Neural progenitor cell (in vitro differentiated cells): ENCODE data around the gene TMBIM6. TPM values are rescaled to one million over a fixed set of nuclear protein-coding genes. Genes with fewer than 3 reads are reported as not detected.

Experiments
- DNase-seq: peaks from one replicate; pipeline ENCODE4 v3.0.0-alpha.2; 2016; ENCODE audit warnings: low spot score
- H2AFZ ChIP-seq: fragments of 200-600 bp; sonication (generic); replicated peaks from 2 replicates; pipeline ENCODE4 v1.6.1; 2016; ENCODE audit warnings: antibody characterized with exemption
- H3F3A ChIP-seq: fragments of 200-600 bp; sonication (generic); 2 replicates; pipeline ENCODE4 v1.6.1; 2016; ENCODE audit warnings: antibody characterized with exemption, low read depth
- H3K27ac ChIP-seq: fragments of 200-600 bp; sonication (generic); 2 replicates; pipeline ENCODE4 v1.5.1; 2016; ENCODE audit warnings: mild to moderate bottlenecking
- H3K27me3 ChIP-seq: fragments of 200-600 bp; sonication (generic); 2 replicates; pipeline ENCODE4 v1.6.1; 2016; ENCODE audit warnings: mild to moderate bottlenecking, moderate library complexity
- H3K36me3 ChIP-seq: fragments of 200-600 bp; sonication (generic); 2 replicates; pipeline ENCODE4 v1.5.1; 2016
- H3K4me1 ChIP-seq: fragments of 200-600 bp; sonication (generic); 2 replicates; pipeline ENCODE4 v1.6.1; 2016; ENCODE audit warnings: mixed run types
- H3K4me2 ChIP-seq: fragments of 200-600 bp; sonication (generic); 2 replicates; pipeline ENCODE4 v1.6.1; 2016
- H3K4me3 ChIP-seq: fragments of 200-600 bp; sonication (generic); 2 replicates; pipeline ENCODE4 v1.5.1; 2016
- H3K79me2 ChIP-seq: fragments of 200-600 bp; sonication (generic); 2 replicates; pipeline ENCODE4 v1.6.1; 2016; ENCODE audit warnings: low read depth
- H3K9ac ChIP-seq: fragments of 200-600 bp; sonication (generic); 2 replicates; pipeline ENCODE4 v1.6.1; 2016
- H3K9me3 ChIP-seq: fragments of 200-600 bp; sonication (generic); 2 replicates; pipeline ENCODE4 v1.5.1; 2016; ENCODE audit warnings: low read depth
- H4K20me1 ChIP-seq: fragments of 200-600 bp; sonication (generic); 2 replicates; pipeline ENCODE4 v1.6.1; 2016; ENCODE audit warnings: low read depth
- H3K27ac Mint-ChIP-seq: 3 replicates; pipeline ENCODE4 v1.8.0; 2021; ENCODE audit warnings: mixed read lengths
- H3K27me3 Mint-ChIP-seq: 2 replicates; pipeline ENCODE4 v1.8.0; 2022; ENCODE audit warnings: low read depth, mild to moderate bottlenecking, inconsistent platforms, moderate library complexity, mixed read lengths; ENCODE audit not compliant: insufficient read depth
- H3K36me3 Mint-ChIP-seq: 3 replicates; pipeline ENCODE4 v1.8.0; 2021; ENCODE audit warnings: mixed read lengths
- H3K4me1 Mint-ChIP-seq: 3 replicates; pipeline ENCODE4 v1.8.0; 2021; ENCODE audit warnings: mixed read lengths
- H3K4me3 Mint-ChIP-seq: 3 replicates; pipeline ENCODE4 v1.8.0; 2021; ENCODE audit warnings: mild to moderate bottlenecking, moderate library complexity, mixed read lengths
- H3K9me3 Mint-ChIP-seq: 3 replicates; pipeline ENCODE4 v1.8.0; 2020; ENCODE audit warnings: mixed read lengths
- CTCF ChIP-seq: fragments of 200-600 bp; sonication (generic); IDR thresholded peaks from 2 replicates; pipeline ENCODE4 v1.5.1; 2017; ENCODE audit warnings: antibody characterized with exemption, mild to moderate bottlenecking
- EZH2 ChIP-seq: fragments of 200-600 bp; sonication (generic); IDR thresholded peaks from 2 replicates; pipeline ENCODE4 v1.6.1; 2017; ENCODE audit warnings: antibody characterized with exemption, mild to moderate bottlenecking, moderate library complexity
- EZH2phosphoT487 ChIP-seq: fragments of 200-600 bp; sonication (generic); IDR thresholded peaks from 2 replicates; pipeline ENCODE4 v1.6.1; 2017; ENCODE audit warnings: antibody characterized with exemption
- total RNA-seq: library from RNA; depleted of rRNA; stranded (reverse); fragments of >200 nt; gene quantifications from 2 replicates; pipeline ENCODE4 v1.2.3, GENCODE V29; 2015; ENCODE audit warnings: low replicate concordance

The TMBIM6 gene
- total RNA-seq, 1 donor from 2014 or later = 256 TPM

- no peaks in the 10 kb centered on the region for H3K4me1 Mint-ChIP-seq
- H3K79me2 ChIP-seq = no peaks in the 10 kb centered on the region
- TF ChIP-seq CTCF = no peak
- no peak for TF ChIP-seq EZH2phosphoT487
- TF ChIP-seq EZH2 = no peak
- H3K27ac Mint-ChIP-seq = peak overlapping the region; percentile 46
- H3K36me3 ChIP-seq = no peaks in the 10 kb centered on the region
- DNase-seq = no peak
- no peaks in the 10 kb centered on the region for H3K4me1 ChIP-seq
- no peak overlapping the region for H3K27ac ChIP-seq
- no peak overlapping the region for H3K9ac ChIP-seq
- no peaks in the 10 kb centered on the region for H3K9me3 Mint-ChIP-seq
- peaks cover 2% of the 10 kb centered on the region for H3K27me3 Mint-ChIP-seq
- peak overlapping the region; percentile 30 for H3K4me3 Mint-ChIP-seq
- H3K36me3 Mint-ChIP-seq = peaks cover 3% of the 10 kb centered on the region
- peaks cover 2% of the 10 kb centered on the region for H4K20me1 ChIP-seq
- H3K4me2 ChIP-seq = no peak overlapping the region
- no peaks in the 10 kb centered on the region for H3F3A ChIP-seq
- no peaks in the 10 kb centered on the region for H3K9me3 ChIP-seq
- no peak overlapping the region for H2AFZ ChIP-seq
- H3K4me3 ChIP-seq = no peak overlapping the region
- no peaks in the 10 kb centered on the region for H3K27me3 ChIP-seq
Measured at GRCh38 chr12:49794021-49794420, 52.7 kb downstream of the TMBIM6 start.

- Histone ChIP-seq H3K4me3 (no peak overlapping the region), H3K9me3 (no peaks in the 10 kb centered on the region), H3K9ac (no peak overlapping the region), H3K4me2 (no peak overlapping the region), H4K20me1 (peaks cover 4% of the 10 kb centered on the region), H3K36me3 (no peaks in the 10 kb centered on the region), H3K27ac (no peak overlapping the region), H3K27me3 (no peaks in the 10 kb centered on the region), H3K79me2 (no peaks in the 10 kb centered on the region), H3K4me1 (no peaks in the 10 kb centered on the region), H2AFZ (no peak overlapping the region), H3F3A (no peaks in the 10 kb centered on the region)
- no peak for DNase-seq
- Mint-ChIP-seq H3K4me3 (no peak overlapping the region), H3K36me3 (peaks cover 8% of the 10 kb centered on the region), H3K27me3 (peaks cover 4% of the 10 kb centered on the region), H3K27ac (no peak overlapping the region), H3K9me3 (no peaks in the 10 kb centered on the region), H3K4me1 (no peaks in the 10 kb centered on the region)
- TF ChIP-seq EZH2 = no peak
- no peak for TF ChIP-seq CTCF
- TF ChIP-seq EZH2phosphoT487 = no peak
Measured at GRCh38 chr12:49794811-49795653, 53.7 kb downstream of the TMBIM6 start.

GRCh38 chr12:49795654-49796105, 54.3 kb downstream of the TMBIM6 start:
- Mint-ChIP-seq H3K4me3 (no peak overlapping the region), H3K36me3 (peaks cover 14% of the 10 kb centered on the region), H3K27me3 (peaks cover 4% of the 10 kb centered on the region), H3K27ac (no peak overlapping the region), H3K4me1 (no peaks in the 10 kb centered on the region), H3K9me3 (no peaks in the 10 kb centered on the region)
- Histone ChIP-seq H2AFZ (no peak overlapping the region), H3K27ac (no peak overlapping the region), H3K4me3 (no peak overlapping the region), H3K79me2 (no peaks in the 10 kb centered on the region), H3K4me2 (no peak overlapping the region), H3K36me3 (no peaks in the 10 kb centered on the region), H3K4me1 (no peaks in the 10 kb centered on the region), H4K20me1 (peaks cover 4% of the 10 kb centered on the region), H3K27me3 (no peaks in the 10 kb centered on the region), H3K9ac (no peak overlapping the region), H3F3A (no peaks in the 10 kb centered on the region), H3K9me3 (no peaks in the 10 kb centered on the region)
- TF ChIP-seq EZH2 = no peak
- no peak for TF ChIP-seq CTCF
- TF ChIP-seq EZH2phosphoT487 = no peak
- no peak for DNase-seq
